Measurements from ENCODE around the gene JMJD4.

Gene JMJD4

GRCh38 chr1:227748496-227749182, 13.5 kb upstream of the JMJD4 start:
- DNase-seq, result no peak

- DNase-seq, result no peak
These were observed 12.9 kb upstream of the JMJD4 start for GRCh38 chr1:227747948-227748495.

GRCh38 chr1:227747382-227747781, 12.3 kb upstream of the JMJD4 start:
- no peak for DNase-seq

GRCh38 chr1:227746676-227747075, 11.6 kb upstream of the JMJD4 start:
- DNase-seq, result no peak

- DNase-seq, result no peak
These were observed 10.6 kb upstream of the JMJD4 start for GRCh38 chr1:227745568-227746265.

- no peak for DNase-seq
These were observed 9.6 kb upstream of the JMJD4 start for GRCh38 chr1:227744668-227745067.

GRCh38 chr1:227742738-227743715, 7.9 kb upstream of the JMJD4 start:
- DNase-seq, result no peak

GRCh38 chr1:227741166-227741870, 6.2 kb upstream of the JMJD4 start:
- no peak for DNase-seq

- DNase-seq, result no peak
These were observed 5.4 kb upstream of the JMJD4 start for GRCh38 chr1:227740401-227740960.

GRCh38 chr1:227739636-227740035, 4.5 kb upstream of the JMJD4 start:
- no peak for DNase-seq

GRCh38 chr1:227738820-227739219, 3.7 kb upstream of the JMJD4 start:
- DNase-seq, result no peak

- DNase-seq, result no peak
These were observed 1.8 kb upstream of the JMJD4 start for GRCh38 chr1:227736814-227737432.

- no peak for DNase-seq
These were observed 610 bp upstream of the JMJD4 start for GRCh38 chr1:227735539-227736285.

GRCh38 chr1:227734546-227734855, 601 bp downstream of the JMJD4 start:
- DNase-seq, result peak in 1 of 2 experiments; percentile 9

GRCh38 chr1:227733751-227734545, 1.2 kb downstream of the JMJD4 start:
- DNase-seq, result no peak

GRCh38 chr1:227733309-227733705, 1.8 kb downstream of the JMJD4 start:
- DNase-seq, result no peak

- DNase-seq, result no peak
These were observed 2.4 kb downstream of the JMJD4 start for GRCh38 chr1:227732586-227733308.

- no peak for DNase-seq
These were observed 3.2 kb downstream of the JMJD4 start for GRCh38 chr1:227731696-227732585.

Data from NCI-H526 (cell line).